Measurements from ENCODE around the gene PTGIR. TPM values are rescaled to one million over a fixed set of nuclear protein-coding genes. Genes with fewer than 3 reads are reported as not detected.

Gene PTGIR, protein sequence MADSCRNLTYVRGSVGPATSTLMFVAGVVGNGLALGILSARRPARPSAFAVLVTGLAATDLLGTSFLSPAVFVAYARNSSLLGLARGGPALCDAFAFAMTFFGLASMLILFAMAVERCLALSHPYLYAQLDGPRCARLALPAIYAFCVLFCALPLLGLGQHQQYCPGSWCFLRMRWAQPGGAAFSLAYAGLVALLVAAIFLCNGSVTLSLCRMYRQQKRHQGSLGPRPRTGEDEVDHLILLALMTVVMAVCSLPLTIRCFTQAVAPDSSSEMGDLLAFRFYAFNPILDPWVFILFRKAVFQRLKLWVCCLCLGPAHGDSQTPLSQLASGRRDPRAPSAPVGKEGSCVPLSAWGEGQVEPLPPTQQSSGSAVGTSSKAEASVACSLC
- total RNA-seq = 10 to 100 TPM; 16.3 to 17.2 TPM

DNA sequence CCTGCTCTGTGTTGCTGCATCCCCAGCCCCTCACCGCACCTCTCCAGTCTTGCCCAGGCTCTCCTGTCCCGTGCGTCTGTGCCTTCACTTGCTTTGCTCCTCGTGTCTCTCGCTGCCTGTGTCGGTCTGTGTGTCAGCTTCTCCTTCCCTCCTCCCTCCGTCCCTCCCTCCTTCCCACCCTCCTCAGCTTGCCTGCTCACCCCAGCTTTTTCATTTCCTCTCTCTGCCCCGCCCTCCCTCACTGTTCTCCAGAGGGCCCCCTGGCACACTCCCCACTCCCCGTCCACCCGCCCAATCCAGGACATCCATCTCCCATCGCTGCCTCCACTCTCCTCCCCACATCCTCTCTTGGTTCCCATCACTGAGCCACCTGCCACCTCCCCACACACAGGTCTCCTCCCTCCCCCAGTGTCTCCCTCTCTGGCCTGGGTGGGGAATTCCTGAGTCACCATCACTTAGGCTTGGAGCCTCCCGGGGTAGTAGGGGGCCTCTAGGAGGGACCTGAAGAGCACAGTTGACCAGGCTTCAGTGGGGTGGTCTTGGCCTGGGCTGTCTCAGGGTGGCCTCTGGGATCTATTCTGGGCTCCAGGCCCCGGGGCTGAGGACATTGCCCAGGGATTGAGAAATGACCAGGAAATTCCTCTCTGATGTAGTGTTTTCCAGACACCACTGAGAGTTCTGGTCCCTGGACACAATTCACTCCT is at the start of gene PTGIR:
PTGIR (minus strand) TSS at position 132 of the 704 bp plus-strand sequence. CDS start 864 bp downstream, outside the sequence.
- peak within 1 kb of the TSS; percentile 90 for H3K4me3 Mint-ChIP-seq
- H3K27ac Mint-ChIP-seq = peak within 1 kb of the TSS; percentile 87
- peaks cover 9% of the 10 kb centered on the region for H3K36me3 Mint-ChIP-seq (ENCODE audit: low read depth)
- H3K27me3 Mint-ChIP-seq (ENCODE audit: low read depth) = no peaks in the 10 kb centered on the region
- intact Hi-C loops (cut with micrococcal nuclease) = no loop called here
- CTCF ChIA-PET = interaction anchor here (0.8 to 1.9 kb wide), 5 partner anchors 8 to 216 kb away, joined by 4 to 10 read pairs (median 4); no protein-coding TSS in a partner anchor
- H3K4me1 Mint-ChIP-seq (ENCODE audit: low read depth) = peaks cover 54% of the 10 kb centered on the region
- H3K9me3 Mint-ChIP-seq = no peaks in the 10 kb centered on the region
- DNase-seq = peak; percentile 78

DNA sequence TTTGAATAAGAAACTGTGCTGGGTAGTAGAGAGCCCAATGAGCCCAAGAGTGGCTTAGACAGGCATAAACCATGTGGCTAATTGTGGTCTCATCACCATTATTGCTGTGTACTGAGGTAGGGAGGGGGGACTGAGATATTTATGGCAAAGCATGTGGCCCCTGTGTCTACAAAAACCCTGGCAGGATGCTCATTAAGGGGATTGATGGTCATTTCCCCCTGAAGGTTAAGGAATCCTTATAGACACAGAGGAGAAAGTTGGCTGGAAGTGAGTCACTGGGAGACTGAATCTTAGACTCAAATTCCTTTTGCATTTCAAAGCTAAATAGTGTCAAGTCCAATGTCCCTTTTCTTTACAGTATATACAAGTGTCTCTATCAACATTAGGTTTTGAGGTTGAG is 45.9 kb upstream of the PTGIR start:
- Mint-ChIP-seq H3K9me3 (peaks cover 7% of the 10 kb centered on the region), H3K27me3 (ENCODE audit: low read depth) (no peaks in the 10 kb centered on the region), H3K4me1 (ENCODE audit: low read depth) (no peaks in the 10 kb centered on the region), H3K36me3 (ENCODE audit: low read depth) (peaks cover 18% of the 10 kb centered on the region), H3K4me3 (no peak overlapping the region), H3K27ac (no peak overlapping the region)
- intact Hi-C loops (cut with micrococcal nuclease) = no loop called here
- CTCF ChIA-PET = no interaction called here
- no peak for DNase-seq

GRCh38 chr19:46668662-46669061 is 43.8 kb upstream of the PTGIR start:
- DNase-seq = no peak
- Mint-ChIP-seq H3K4me3 (no peak overlapping the region), H3K4me1 (ENCODE audit: low read depth) (no peaks in the 10 kb centered on the region), H3K27me3 (ENCODE audit: low read depth) (no peaks in the 10 kb centered on the region), H3K9me3 (peaks cover 7% of the 10 kb centered on the region), H3K36me3 (ENCODE audit: low read depth) (peaks cover 7% of the 10 kb centered on the region), H3K27ac (no peak overlapping the region)
- CTCF ChIA-PET = no interaction called here
- intact Hi-C loops (cut with micrococcal nuclease) = no loop called here

DNA sequence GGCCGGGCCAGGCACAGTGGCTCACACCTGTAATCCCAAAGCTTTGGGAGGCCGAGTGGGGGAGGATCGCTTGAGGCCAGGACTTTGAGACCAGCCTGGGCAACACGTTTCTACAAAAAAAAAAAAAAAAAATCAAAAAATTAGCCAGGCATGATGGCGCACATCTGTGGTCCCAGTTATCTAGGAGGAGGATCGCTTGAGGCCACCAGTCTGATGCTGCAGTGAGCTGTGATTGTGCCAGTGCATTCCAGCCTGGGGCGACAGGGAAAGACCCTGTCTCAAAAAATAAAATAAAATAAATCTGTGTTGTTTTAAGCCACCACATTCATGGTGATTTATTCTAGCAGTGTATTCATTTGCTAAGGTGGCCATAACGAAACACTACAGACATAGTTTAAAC is 40.2 kb upstream of the PTGIR start:
- DNase-seq = no peak
- Mint-ChIP-seq H3K27me3 (ENCODE audit: low read depth) (no peaks in the 10 kb centered on the region), H3K9me3 (peaks cover under 1% of the 10 kb centered on the region), H3K36me3 (ENCODE audit: low read depth) (no peaks in the 10 kb centered on the region), H3K27ac (no peak overlapping the region), H3K4me1 (ENCODE audit: low read depth) (peaks cover 16% of the 10 kb centered on the region), H3K4me3 (no peak overlapping the region)
- intact Hi-C loops (cut with micrococcal nuclease) = no loop called here
- CTCF ChIA-PET = interaction anchor here (1.2 kb wide), 1 partner anchor 137 kb away, joined by 3 read pairs; no protein-coding TSS in a partner anchor

DNA sequence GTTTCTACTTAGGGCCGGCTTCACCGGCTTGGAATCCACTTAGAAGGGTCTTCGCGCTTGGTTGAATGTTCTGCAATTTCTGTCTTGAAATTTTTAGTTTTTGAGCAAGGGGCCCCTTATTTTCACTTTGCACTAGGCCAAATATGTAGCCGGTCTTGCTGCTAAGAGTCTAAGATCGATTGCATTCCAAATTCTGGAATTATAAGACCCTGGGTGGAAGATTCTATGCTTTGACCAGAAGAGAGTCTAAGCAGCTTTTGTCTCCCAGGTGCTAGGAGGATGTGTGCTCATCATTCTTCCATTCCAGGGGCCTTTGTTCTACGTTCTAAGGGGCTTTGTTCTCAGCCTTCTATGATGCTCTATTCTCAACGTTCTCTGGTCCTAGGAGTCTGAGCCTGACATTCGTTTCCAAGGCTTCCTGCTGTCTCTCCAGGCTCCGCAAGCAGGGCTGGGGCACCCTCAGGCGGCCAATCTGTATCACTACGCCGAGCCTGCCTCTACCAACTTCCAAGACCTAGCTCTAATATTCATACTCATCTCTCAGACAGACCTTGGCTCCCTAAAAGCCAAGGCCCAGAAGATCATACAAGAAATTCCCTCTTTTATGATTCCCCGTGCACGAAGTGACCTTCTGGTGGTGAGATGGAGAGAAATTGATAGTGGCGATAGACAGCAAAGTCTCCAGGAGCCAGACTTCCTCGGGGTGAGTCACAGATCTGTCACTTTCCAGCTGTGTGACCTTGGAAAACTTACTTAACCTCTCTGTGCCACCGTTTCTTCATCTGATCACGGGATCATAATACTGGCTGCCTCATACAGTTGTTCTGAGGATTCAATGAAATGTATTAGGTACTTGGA is 37.1 kb upstream of the PTGIR start:
- intact Hi-C loops (cut with micrococcal nuclease) = loop anchor here (1.0 to 5.0 kb wide), 8 partner anchors 28 to 265 kb away; partner anchors contain the start of genes ARHGAP35 and PRKD2
- Mint-ChIP-seq H3K36me3 (ENCODE audit: low read depth) (no peaks in the 10 kb centered on the region), H3K9me3 (no peaks in the 10 kb centered on the region), H3K4me3 (peak overlapping the region; percentile 75), H3K27ac (no peak overlapping the region), H3K27me3 (ENCODE audit: low read depth) (peaks cover 14% of the 10 kb centered on the region), H3K4me1 (ENCODE audit: low read depth) (peaks cover 26% of the 10 kb centered on the region)
- CTCF ChIA-PET = interaction anchor here (0.6 to 6.0 kb wide), 32 partner anchors 10 to 293 kb away, joined by 3 to 178 read pairs (median 5); partner anchors contain the start of genes CALM3 and PTGIR
- DNase-seq = peak; percentile 89

- CTCF ChIA-PET = interaction anchor here (0.5 to 6.0 kb wide), 25 partner anchors 13 to 293 kb away, joined by 3 to 178 read pairs (median 5); partner anchors contain the start of gene CALM3
- H3K27me3 Mint-ChIP-seq (ENCODE audit: low read depth) = peaks cover 16% of the 10 kb centered on the region
- H3K4me3 Mint-ChIP-seq = peak within 1 kb of the TSS; percentile 75
- peak; percentile 100 for DNase-seq
- H3K4me1 Mint-ChIP-seq (ENCODE audit: low read depth) = peaks cover 29% of the 10 kb centered on the region
- H3K9me3 Mint-ChIP-seq = no peaks in the 10 kb centered on the region
- H3K36me3 Mint-ChIP-seq (ENCODE audit: low read depth) = no peaks in the 10 kb centered on the region
- H3K27ac Mint-ChIP-seq = no peak within 1 kb of the TSS
- intact Hi-C loops (cut with micrococcal nuclease) = loop anchor here (1.0 to 5.0 kb wide), 5 partner anchors 27 to 264 kb away; partner anchors contain the start of genes ARHGAP35 and PRKD2
These were observed 36.3 kb upstream of the PTGIR start, which contains the start of gene DACT3 for GRCh38 chr19:46661020-46661731. Gene DACT3 (minus strand): TSS chr19:46661182. CDS start chr19:46661064, 118 bp downstream.

DNA sequence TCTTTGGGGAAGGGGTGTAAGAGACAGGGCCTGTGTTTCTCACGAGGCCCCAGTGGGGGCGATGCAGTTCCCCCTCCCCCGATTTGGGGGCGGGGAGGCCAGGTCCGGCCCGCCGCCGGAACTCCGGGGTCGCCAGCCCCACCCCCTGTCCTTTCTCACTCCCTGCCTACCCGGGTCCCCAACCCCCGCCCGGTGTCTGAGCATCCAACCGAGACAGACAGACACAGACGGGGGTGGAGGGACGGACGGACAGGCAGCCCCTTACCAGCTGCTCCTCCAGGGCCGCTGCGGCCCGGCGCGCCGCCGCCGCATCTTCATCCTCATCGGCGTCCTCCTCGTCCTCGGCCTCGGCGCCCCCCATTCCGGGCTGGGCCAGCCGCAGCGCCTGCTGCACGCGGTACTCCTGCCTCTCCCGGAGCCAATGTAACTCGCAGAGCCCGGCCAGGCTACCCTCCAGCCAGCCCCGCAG is 35.7 kb upstream of the PTGIR start:
- H3K27me3 Mint-ChIP-seq (ENCODE audit: low read depth) = peaks cover 16% of the 10 kb centered on the region
- CTCF ChIA-PET = interaction anchor here (0.5 to 6.0 kb wide), 12 partner anchors 13 to 294 kb away, joined by 3 to 178 read pairs (median 8); partner anchors contain the start of gene CALM3
- peaks cover 29% of the 10 kb centered on the region for H3K4me1 Mint-ChIP-seq (ENCODE audit: low read depth)
- no peak overlapping the region for H3K27ac Mint-ChIP-seq
- H3K9me3 Mint-ChIP-seq = no peaks in the 10 kb centered on the region
- intact Hi-C loops (cut with micrococcal nuclease) = loop anchor here (1.0 to 5.0 kb wide), 5 partner anchors 26 to 263 kb away; partner anchors contain the start of genes ARHGAP35 and PRKD2
- H3K4me3 Mint-ChIP-seq = peak overlapping the region; percentile 75
- no peak for DNase-seq
- H3K36me3 Mint-ChIP-seq (ENCODE audit: low read depth) = no peaks in the 10 kb centered on the region

DNA sequence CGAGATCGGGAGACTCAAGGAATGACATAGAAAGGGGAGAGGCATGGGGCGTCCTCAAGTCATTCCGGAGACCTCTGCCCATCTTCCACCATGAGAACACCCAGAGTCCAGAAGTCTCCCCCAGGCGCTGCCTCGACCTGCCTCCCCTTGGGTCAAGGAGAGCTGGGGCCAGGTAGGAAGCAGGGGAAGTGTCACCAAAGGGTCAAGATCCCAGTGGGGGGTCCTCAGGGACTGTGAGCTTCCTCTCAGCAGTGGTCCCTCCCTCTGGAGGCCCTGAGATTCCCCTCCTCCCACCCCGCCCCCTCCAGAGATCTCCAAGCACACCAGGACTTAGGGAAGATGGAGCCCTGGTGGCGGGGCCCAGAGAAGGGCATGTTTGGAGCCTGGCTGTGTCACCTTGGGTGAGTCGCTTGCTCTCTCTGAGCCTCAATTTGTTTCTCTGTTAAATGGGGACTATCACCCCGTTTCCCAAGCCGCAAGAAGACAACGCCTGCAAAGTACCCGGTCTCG is 35.2 kb upstream of the PTGIR start:
- intact Hi-C loops (cut with micrococcal nuclease) = loop anchor here (5.0 kb wide), 1 partner anchor 263 kb away; no protein-coding TSS in a partner anchor
- no peaks in the 10 kb centered on the region for H3K36me3 Mint-ChIP-seq (ENCODE audit: low read depth)
- H3K27ac Mint-ChIP-seq = no peak overlapping the region
- H3K9me3 Mint-ChIP-seq = no peaks in the 10 kb centered on the region
- H3K4me3 Mint-ChIP-seq = peak overlapping the region; percentile 70
- DNase-seq = peak; percentile 13
- H3K4me1 Mint-ChIP-seq (ENCODE audit: low read depth) = peaks cover 29% of the 10 kb centered on the region
- CTCF ChIA-PET = interaction anchor here (6.0 kb wide), 1 partner anchor 45 kb away, joined by 178 read pairs; no protein-coding TSS in a partner anchor
- H3K27me3 Mint-ChIP-seq (ENCODE audit: low read depth) = peaks cover 16% of the 10 kb centered on the region

- CTCF ChIA-PET = interaction anchor here (0.6 to 6.0 kb wide), 3 partner anchors 20 to 93 kb away, joined by 3 to 178 read pairs (median 3); no protein-coding TSS in a partner anchor
- peak; percentile 29 for DNase-seq
- Mint-ChIP-seq H3K4me3 (peak overlapping the region; percentile 70), H3K36me3 (ENCODE audit: low read depth) (no peaks in the 10 kb centered on the region), H3K9me3 (no peaks in the 10 kb centered on the region), H3K4me1 (ENCODE audit: low read depth) (peaks cover 29% of the 10 kb centered on the region), H3K27me3 (ENCODE audit: low read depth) (peaks cover 16% of the 10 kb centered on the region), H3K27ac (no peak overlapping the region)
- intact Hi-C loops (cut with micrococcal nuclease) = loop anchor here (5.0 kb wide), 1 partner anchor 262 kb away; no protein-coding TSS in a partner anchor
These were observed 34.5 kb upstream of the PTGIR start for GRCh38 chr19:46659151-46660007.

DNA sequence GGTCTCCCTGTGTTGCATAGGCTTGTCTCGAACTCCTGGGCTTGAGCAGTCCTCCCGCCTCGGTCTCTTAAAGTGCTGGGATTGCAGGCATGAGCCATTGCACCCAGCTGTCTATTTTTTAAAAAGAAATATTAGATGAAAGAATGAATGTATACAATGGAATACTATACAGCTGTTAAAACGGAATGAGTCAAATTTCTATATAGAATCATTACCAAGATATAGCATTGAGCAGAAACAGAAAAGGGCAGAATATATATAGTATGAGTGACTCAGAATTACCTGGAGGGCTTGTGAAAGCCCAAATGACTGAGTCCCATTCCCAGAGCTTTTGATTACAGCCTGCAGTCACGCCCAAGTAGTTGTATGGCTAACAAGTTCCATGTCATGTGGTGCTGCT is 31.7 kb upstream of the PTGIR start:
- H3K27me3 Mint-ChIP-seq (ENCODE audit: low read depth) = peaks cover 23% of the 10 kb centered on the region
- intact Hi-C loops (cut with micrococcal nuclease) = no loop called here
- H3K4me1 Mint-ChIP-seq (ENCODE audit: low read depth) = peaks cover 17% of the 10 kb centered on the region
- no peaks in the 10 kb centered on the region for H3K9me3 Mint-ChIP-seq
- H3K36me3 Mint-ChIP-seq (ENCODE audit: low read depth) = no peaks in the 10 kb centered on the region
- no peak overlapping the region for H3K4me3 Mint-ChIP-seq
- CTCF ChIA-PET = interaction anchor here (0.8 to 1.1 kb wide), 2 partner anchors 35 to 42 kb away, joined by 3 read pairs; no protein-coding TSS in a partner anchor
- H3K27ac Mint-ChIP-seq = no peak overlapping the region
- DNase-seq = no peak
